ENCODE results near the gene CD109. TPM values are rescaled to one million over a fixed set of nuclear protein-coding genes. Genes with fewer than 3 reads are reported as not detected.

CD109 gene
- total RNA-seq, 1 experiment from 2014 or later, result 46.1 TPM

DNA sequence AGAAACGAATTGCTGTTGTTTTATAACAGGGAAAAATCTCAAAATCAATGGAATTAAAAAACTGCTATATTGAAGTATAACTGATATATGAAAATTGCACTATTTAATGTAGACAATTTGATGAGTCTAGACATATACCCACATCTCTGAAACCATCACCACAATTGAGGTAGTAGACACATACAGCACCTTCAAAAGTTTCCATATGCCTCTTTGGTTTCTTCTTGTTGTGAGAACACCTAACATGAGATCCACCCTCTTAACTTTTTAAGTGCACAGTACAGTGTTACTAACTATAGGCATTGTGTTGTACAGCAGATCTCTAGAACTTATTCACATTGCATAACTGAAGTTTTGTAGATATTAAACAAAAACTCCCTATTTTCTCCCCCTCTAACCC is 28.2 kb upstream of the CD109 start:
- Histone ChIP-seq H3K9me3 (ENCODE audit: control insufficient read depth, insufficient read depth, low read depth, low read length) (no peaks in the 10 kb centered on the region), H3K27ac (ENCODE audit: low read length) (no peak overlapping the region), H3K27me3 (ENCODE audit: control insufficient read depth, insufficient read depth, low read length) (no peaks in the 10 kb centered on the region), H3K4me1 (ENCODE audit: control insufficient read depth, insufficient read depth, low read length) (0 out of 2 replicates have a peak, but pooled peaks cover 2% of the 10 kb centered on the region), H3K36me3 (ENCODE audit: control insufficient read depth, insufficient read depth, low read length) (no peaks in the 10 kb centered on the region), H3K4me3 (ENCODE audit: low read depth in 2 of 2, low read length in 2 of 2) (no peak overlapping the region)
- ChIA-PET CTCF (no interaction called here), POLR2A (interaction anchor here (0.5 kb wide), 1 partner anchor 88 kb away, joined by 3 read pairs; no protein-coding TSS in a partner anchor)
- no TSS peak for BruUV-seq (replicated peaks)
- intact Hi-C loops (cut with micrococcal nuclease; ENCODE audit: unreplicated experiment), result no loop called here
- no peak for ATAC-seq
- DNase-seq (ENCODE audit: low read depth, low spot score), result no peak
- TF ChIP-seq POLR2AphosphoS5 (IDR thresholded peaks at IDR 0.05; ENCODE audit: low read depth, low read length), result no peak
- no peak for TF ChIP-seq SIN3A (IDR thresholded peaks at IDR 0.05; ENCODE audit: borderline replicate concordance, insufficient read depth, low read depth, low read length)
- no peak for TF ChIP-seq TCF7L2 (IDR thresholded peaks at IDR 0.05; ENCODE audit: low read depth, low read length)
- TF ChIP-seq, protein P1, sequence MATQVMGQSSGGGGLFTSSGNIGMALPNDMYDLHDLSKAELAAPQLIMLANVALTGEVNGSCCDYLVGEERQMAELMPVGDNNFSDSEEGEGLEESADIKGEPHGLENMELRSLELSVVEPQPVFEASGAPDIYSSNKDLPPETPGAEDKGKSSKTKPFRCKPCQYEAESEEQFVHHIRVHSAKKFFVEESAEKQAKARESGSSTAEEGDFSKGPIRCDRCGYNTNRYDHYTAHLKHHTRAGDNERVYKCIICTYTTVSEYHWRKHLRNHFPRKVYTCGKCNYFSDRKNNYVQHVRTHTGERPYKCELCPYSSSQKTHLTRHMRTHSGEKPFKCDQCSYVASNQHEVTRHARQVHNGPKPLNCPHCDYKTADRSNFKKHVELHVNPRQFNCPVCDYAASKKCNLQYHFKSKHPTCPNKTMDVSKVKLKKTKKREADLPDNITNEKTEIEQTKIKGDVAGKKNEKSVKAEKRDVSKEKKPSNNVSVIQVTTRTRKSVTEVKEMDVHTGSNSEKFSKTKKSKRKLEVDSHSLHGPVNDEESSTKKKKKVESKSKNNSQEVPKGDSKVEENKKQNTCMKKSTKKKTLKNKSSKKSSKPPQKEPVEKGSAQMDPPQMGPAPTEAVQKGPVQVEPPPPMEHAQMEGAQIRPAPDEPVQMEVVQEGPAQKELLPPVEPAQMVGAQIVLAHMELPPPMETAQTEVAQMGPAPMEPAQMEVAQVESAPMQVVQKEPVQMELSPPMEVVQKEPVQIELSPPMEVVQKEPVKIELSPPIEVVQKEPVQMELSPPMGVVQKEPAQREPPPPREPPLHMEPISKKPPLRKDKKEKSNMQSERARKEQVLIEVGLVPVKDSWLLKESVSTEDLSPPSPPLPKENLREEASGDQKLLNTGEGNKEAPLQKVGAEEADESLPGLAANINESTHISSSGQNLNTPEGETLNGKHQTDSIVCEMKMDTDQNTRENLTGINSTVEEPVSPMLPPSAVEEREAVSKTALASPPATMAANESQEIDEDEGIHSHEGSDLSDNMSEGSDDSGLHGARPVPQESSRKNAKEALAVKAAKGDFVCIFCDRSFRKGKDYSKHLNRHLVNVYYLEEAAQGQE (IDR thresholded peaks at IDR 0.05; ENCODE audit: insufficient read depth in 1 of 2, low read depth in 2 of 2, low read length in 1 of 2), result no peak
- TF ChIP-seq, protein P2, sequence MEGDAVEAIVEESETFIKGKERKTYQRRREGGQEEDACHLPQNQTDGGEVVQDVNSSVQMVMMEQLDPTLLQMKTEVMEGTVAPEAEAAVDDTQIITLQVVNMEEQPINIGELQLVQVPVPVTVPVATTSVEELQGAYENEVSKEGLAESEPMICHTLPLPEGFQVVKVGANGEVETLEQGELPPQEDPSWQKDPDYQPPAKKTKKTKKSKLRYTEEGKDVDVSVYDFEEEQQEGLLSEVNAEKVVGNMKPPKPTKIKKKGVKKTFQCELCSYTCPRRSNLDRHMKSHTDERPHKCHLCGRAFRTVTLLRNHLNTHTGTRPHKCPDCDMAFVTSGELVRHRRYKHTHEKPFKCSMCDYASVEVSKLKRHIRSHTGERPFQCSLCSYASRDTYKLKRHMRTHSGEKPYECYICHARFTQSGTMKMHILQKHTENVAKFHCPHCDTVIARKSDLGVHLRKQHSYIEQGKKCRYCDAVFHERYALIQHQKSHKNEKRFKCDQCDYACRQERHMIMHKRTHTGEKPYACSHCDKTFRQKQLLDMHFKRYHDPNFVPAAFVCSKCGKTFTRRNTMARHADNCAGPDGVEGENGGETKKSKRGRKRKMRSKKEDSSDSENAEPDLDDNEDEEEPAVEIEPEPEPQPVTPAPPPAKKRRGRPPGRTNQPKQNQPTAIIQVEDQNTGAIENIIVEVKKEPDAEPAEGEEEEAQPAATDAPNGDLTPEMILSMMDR (IDR thresholded peaks at IDR 0.05), result no peak
- in situ Hi-C loops (cut with HindIII; ENCODE audit: low pct_unique_long_range_greater_than_20kb, low sequenced_read_pairs), result no loop called here

DNA sequence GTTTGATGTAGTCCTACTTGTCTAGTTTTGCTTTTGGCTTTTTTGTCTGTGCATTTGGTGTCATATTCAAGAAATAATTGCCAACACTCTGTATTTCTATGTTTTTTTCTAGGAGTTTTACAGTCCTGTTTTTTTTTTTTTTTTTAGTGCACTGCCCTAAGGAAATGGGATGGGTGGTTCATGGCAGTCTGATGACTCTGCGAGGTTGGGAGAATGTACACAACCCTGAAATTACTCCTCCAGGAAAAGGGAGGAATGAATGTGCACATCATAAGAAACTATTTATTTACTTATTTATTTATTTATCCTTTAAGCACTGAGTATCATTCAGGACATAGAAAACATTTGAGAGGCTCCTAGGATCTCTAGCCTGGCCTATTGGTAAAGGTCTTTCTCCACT is 27.0 kb upstream of the CD109 start:
- in situ Hi-C loops (cut with HindIII; ENCODE audit: low pct_unique_long_range_greater_than_20kb, low sequenced_read_pairs) (no loop called here), intact Hi-C loops (cut with micrococcal nuclease; ENCODE audit: unreplicated experiment) (no loop called here)
- H3K27me3 ChIP-seq (ENCODE audit: control insufficient read depth, insufficient read depth, low read length), result no peaks in the 10 kb centered on the region
- no peak overlapping the region for H3K4me3 ChIP-seq (ENCODE audit: low read depth in 2 of 2, low read length in 2 of 2)
- CTCF ChIA-PET, result no interaction called here
- ATAC-seq, result no peak
- no peak for DNase-seq (ENCODE audit: low read depth, low spot score)
- no peak overlapping the region for H3K27ac ChIP-seq (ENCODE audit: low read length)
- POLR2A ChIA-PET, result no interaction called here
- TF ChIP-seq, protein P2 (IDR thresholded peaks at IDR 0.05), result no peak
- no peak for TF ChIP-seq SIN3A (IDR thresholded peaks at IDR 0.05; ENCODE audit: borderline replicate concordance, insufficient read depth, low read depth, low read length)
- TF ChIP-seq POLR2AphosphoS5 (IDR thresholded peaks at IDR 0.05; ENCODE audit: low read depth, low read length), result no peak
- no peak for TF ChIP-seq TCF7L2 (IDR thresholded peaks at IDR 0.05; ENCODE audit: low read depth, low read length)
- TF ChIP-seq, protein P1 (IDR thresholded peaks at IDR 0.05; ENCODE audit: insufficient read depth in 1 of 2, low read depth in 2 of 2, low read length in 1 of 2), result no peak
- no peaks in the 10 kb centered on the region for H3K9me3 ChIP-seq (ENCODE audit: control insufficient read depth, insufficient read depth, low read depth, low read length)
- H3K4me1 ChIP-seq (ENCODE audit: control insufficient read depth, insufficient read depth, low read length), result 0 out of 2 replicates have a peak, but pooled peaks cover 2% of the 10 kb centered on the region
- H3K36me3 ChIP-seq (ENCODE audit: control insufficient read depth, insufficient read depth, low read length), result no peaks in the 10 kb centered on the region
- BruUV-seq (replicated peaks), result no TSS peak

All from Panc1 (cell line).